B cell (primary cell): Measurements from ENCODE around the gene NPW.

Experiments used
- EZH2 ChIP-seq: IDR thresholded peaks from 2 replicates; pipeline ENCODE4 v1.6.1; 2012; ENCODE audit warnings: borderline replicate concordance, low read depth, mild to moderate bottlenecking, moderate library complexity, low read length; ENCODE audit not compliant: insufficient read depth, poor library complexity, severe bottlenecking
- TF ChIP-seq, protein P1 (sequence below): fragments of 200-600 bp; IDR thresholded peaks from one replicate; pipeline ENCODE4 v1.8.0; 2022; ENCODE audit warnings: antibody characterized with exemption, mild to moderate bottlenecking

- TF ChIP-seq, protein P1, sequence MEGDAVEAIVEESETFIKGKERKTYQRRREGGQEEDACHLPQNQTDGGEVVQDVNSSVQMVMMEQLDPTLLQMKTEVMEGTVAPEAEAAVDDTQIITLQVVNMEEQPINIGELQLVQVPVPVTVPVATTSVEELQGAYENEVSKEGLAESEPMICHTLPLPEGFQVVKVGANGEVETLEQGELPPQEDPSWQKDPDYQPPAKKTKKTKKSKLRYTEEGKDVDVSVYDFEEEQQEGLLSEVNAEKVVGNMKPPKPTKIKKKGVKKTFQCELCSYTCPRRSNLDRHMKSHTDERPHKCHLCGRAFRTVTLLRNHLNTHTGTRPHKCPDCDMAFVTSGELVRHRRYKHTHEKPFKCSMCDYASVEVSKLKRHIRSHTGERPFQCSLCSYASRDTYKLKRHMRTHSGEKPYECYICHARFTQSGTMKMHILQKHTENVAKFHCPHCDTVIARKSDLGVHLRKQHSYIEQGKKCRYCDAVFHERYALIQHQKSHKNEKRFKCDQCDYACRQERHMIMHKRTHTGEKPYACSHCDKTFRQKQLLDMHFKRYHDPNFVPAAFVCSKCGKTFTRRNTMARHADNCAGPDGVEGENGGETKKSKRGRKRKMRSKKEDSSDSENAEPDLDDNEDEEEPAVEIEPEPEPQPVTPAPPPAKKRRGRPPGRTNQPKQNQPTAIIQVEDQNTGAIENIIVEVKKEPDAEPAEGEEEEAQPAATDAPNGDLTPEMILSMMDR, result no peak
- no peak for TF ChIP-seq EZH2
These were observed 15.3 kb downstream of the NPW start for GRCh38 chr16:2034696-2035430.
